Measurements from ENCODE around the gene STUM.

STUM gene

GRCh38 chr1:226563666-226564065 is 15.1 kb downstream of the STUM start:
- no peak for DNase-seq

DNA sequence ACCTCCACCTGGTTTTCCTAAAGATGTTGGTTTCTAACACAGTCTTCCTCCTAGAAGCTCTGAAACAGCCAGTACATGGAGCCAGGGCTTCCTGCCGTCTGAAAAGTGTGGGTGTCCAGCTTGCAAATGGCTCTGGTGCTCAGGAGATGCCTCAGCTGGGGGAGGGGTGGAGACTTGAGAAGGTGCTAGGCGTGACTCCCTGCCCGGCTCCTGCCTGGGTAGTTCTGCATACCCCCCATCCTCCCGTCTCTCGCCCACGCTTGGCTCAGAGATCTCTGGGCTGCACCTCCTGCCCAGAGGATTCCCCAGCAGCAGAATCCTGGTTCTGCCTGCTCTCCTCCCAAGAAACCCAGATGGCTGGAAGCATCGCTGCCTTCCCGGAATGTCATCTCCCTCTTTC is 16.9 kb downstream of the STUM start:
- no peak for DNase-seq

- DNase-seq, result no peak
Observed at GRCh38 chr1:226566234-226566633, 17.7 kb downstream of the STUM start.

DNA sequence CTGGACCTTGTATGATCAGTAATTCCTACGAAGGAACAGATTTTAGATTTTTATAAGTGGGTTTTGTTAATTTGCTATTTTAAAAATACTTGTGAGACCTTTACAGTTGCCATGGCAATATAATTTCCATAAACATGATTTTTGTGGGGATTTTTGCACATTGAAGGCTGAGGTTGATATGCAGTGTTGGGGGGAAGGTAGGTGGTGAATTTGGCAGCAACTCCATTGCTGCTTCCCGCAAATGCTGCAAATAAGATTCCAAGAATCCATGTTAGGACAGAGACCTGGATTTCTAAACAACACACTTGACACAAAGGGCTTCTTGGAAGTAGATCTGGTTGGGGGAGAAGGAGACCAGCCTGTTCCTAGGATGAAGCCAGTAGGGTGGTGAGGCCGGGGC is 18.2 kb downstream of the STUM start:
- no peak for DNase-seq

DNA sequence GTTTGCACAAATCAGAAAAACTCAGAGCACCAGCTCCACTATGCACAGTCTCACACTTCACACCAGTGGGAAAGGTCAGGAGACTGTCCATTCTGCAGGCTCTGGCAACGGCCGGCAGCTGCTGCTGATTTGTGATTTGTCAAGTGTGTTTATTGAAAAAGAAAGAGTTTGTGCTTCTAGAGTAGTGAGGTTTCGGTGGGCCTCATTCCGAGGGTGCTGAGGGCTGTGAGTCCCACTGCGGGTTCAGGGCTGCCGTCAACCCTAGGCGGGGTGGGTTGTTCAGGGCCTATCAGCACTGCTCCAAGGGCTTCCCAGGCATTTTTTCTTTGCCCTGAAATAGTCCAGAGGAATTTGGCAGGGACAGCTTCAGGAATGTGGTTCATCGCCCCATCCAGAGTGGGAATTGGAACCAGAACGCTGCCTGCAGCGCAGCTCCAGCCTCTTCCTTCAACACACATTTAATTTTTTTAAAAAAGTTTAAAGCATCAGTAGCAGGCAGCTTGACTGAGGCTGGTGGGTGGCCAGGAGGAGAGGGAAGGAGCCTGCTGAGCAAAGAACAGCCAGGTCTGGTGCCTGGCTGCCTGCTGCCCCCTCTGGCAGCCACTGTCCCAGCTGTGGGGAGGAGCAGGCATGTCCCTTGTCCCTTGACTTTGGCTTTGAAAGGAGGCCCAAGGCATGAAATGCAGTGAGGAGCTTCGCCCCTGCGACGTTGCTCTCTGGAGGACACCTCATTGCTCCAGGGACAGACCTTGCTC is 19.7 kb downstream of the STUM start:
- DNase-seq, result no peak

GRCh38 chr1:226568975-226569741 is 20.6 kb downstream of the STUM start:
- DNase-seq, result no peak

GRCh38 chr1:226569879-226570547 is 21.4 kb downstream of the STUM start:
- peak; percentile 53 for DNase-seq

DNA sequence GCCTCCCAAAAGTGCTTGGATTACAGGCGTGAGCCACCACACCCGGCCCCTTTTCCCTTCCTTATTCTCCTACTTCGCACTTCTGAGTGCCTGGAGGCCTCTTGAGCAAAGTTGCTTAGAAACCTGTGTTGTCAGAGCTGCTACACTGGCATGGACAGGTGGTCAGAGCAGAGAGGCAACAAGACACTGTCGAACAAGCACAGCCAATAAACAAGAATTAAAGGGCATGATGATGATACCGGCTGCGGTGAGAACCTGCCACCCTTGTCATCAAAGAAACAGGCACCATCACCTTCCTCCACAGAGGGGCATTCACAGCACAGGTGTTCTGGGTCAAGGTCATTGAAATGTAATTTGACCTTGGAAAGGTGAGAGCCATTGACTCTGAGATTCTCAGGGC is 23.3 kb downstream of the STUM start:
- DNase-seq, result no peak

- DNase-seq, result no peak
Observed at GRCh38 chr1:226572325-226572726, 23.8 kb downstream of the STUM start.

DNA sequence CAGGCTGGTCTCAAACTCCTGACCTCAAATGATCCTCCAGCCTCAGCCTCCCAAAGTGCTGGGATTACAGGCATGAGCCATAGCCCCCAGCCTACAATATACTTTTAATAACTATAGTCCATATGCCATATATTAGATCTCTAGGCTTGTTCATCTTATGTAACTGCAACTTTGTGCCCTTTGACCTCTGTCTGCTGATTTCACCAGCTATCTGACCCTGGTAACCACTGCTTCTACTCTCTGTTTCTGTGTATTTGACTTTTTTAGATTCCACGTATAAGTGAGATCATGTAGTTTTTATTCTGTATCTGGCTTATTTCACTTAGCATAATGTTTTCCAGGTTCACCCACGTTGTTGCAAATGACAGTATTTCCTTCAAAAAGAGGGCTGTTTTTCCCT is 25.5 kb downstream of the STUM start:
- DNase-seq, result no peak

GRCh38 chr1:226574591-226575435 is 26.2 kb downstream of the STUM start:
- no peak for DNase-seq

GRCh38 chr1:226575436-226575720 is 26.8 kb downstream of the STUM start:
- DNase-seq, result no peak

- DNase-seq, result no peak
Observed at GRCh38 chr1:226575739-226576378, 27.3 kb downstream of the STUM start.

DNA sequence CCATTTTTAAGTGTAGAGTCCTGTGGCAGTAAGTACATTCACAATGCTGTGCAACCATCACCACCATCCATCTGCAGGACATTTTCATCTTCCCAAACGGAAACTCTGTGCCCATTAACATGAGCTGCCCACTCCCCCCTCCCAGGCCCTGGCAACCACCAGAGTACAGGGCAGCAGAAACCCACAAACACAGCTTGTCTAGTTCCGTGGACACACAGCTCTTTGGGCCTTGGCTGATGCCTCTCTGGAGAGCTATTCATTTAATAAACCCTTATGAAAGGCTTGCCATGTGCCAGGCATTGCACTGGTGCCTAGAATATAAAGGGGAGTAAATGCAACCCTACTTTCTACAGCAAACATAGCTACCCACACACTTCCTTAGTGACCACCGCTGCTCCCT is 28.0 kb downstream of the STUM start:
- DNase-seq, result no peak

- no peak for DNase-seq
Observed at GRCh38 chr1:226577401-226578180, 29.0 kb downstream of the STUM start.

DNA sequence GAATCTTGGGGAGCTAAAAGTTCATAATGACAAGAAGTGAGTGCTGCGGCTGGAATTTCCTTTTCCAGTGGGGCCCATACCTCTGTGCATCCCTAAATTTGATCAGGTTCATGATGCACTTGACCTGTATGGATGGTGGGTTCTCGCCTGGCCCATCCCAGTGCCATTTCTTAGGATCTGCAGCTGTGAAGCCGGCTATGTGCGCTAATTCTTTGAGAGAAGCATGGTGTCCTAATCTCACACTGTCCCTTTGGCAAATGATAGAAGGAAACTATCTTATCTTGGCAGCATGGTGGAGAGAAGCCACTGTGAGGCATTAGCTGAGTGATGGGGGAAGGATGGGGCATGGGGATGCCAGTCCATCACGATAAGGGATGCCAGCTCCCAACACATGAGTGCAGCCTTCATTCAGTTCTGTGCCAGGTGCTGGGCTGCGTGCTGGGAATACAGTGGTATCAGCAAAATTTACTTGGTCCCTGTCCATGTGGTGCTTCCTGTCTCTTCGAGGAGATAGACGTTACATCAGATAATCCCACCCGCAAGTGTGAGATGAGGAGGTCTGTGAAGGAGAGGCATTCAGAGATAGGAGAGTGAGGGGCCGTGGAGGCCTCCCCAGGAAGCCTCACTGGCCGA is 30.5 kb downstream of the STUM start:
- DNase-seq, result no peak

- DNase-seq, result no peak
Observed at GRCh38 chr1:226579781-226580323, 31.3 kb downstream of the STUM start.

DNA sequence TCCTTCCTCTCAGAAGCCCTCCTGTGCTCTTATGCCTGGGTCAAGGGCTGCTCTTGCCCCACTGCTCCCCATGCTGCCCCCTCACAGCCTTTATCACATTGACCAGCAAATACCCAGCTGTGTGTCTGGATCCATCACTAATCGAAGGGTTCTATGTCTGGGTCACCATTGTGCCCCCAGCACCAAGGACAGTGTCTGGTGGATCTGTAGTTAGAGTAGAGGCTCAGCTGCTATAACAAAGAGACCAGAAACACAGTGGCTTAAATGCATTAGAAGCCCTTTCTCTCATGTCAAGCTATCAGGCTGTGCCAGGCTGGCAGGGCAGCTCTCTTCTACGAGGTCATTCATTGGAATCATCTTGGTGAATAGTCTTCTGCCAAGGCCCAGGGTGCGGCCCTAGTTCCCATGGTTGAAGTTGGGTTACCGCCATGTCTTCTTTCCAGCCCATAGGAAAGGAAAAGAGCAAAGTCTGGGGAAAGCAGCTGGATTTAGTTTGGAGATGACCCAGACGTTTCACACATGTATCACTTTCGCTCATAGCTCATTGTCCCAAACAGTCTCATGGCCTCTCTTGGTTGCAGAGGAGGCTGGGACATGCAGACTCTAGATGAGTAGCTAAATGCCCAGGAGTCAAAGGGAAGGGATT is 32.2 kb downstream of the STUM start:
- no peak for DNase-seq

GRCh38 chr1:226581650-226582330 is 33.2 kb downstream of the STUM start:
- no peak for DNase-seq

- DNase-seq, result no peak
Observed at GRCh38 chr1:226582966-226583365, 34.4 kb downstream of the STUM start.
